HCT116 (cell line): Measurements from ENCODE around the gene GLRB. TPM values are rescaled to one million over a fixed set of nuclear protein-coding genes. Genes with fewer than 3 reads are reported as not detected.

ENCODE experiments used
- ATAC-seq: fragments of 200-7000 bp; cut with Tn5 transposase; 2 replicates; pipeline ENCODE4 v1.9.1; 2020; ENCODE audit warnings: mild to moderate bottlenecking, moderate library complexity
- BruUV-seq: library from RNA; stranded (reverse); fragments of 400-500 nt; replicated peaks from 2 replicates; lab custom pipeline; 2021; lab: Mats Ljungman, UMichigan
- CTCF ChIA-PET: fragments of 300-600 bp; sonication (Branson Sonifier 250); formaldehyde crosslinking; loops from one replicate; lab custom pipeline; 2021; ENCODE audit warnings: antibody characterized with exemption; lab: Charles Lee
- POLR2A ChIA-PET: fragments of 300-600, 350-600 bp; sonication (Branson Sonifier 250); formaldehyde crosslinking; loops from one replicate; lab custom pipeline; 2021; ENCODE audit warnings: antibody characterized with exemption; lab: Charles Lee
- RAD21 ChIA-PET, 2 experiments: fragments of 300-600 bp; sonication (Branson Sonifier 250); formaldehyde crosslinking; loops; one replicate each; lab custom pipeline; 2023; ENCODE audit warnings: low total read pairs in 2 of 2; ENCODE audit not compliant: uncharacterized antibody in 2 of 2, unreplicated experiment in 2 of 2, low non-redundant PET in 1 of 2; lab: Charles Lee
- DNase-seq: peaks from one replicate; pipeline ENCODE4 v3.0.0-alpha.2; 2010; ENCODE audit warnings: low read depth, low spot score
- H2AFZ ChIP-seq: fragments of 200-600 bp; shearing (Covaris generic), sonication (generic); 2 replicates; pipeline ENCODE4 v1.6.1; 2017; ENCODE audit warnings: low read depth, mixed run types, mixed read lengths, antibody characterized with exemption, low read length; ENCODE audit not compliant: poor library complexity, severe bottlenecking
- H3K27ac ChIP-seq: 2 replicates; pipeline ENCODE4 v1.5.1; 2012; ENCODE audit warnings: low read depth, low read length
- H3K27me3 ChIP-seq: fragments of 200-600 bp; sonication (generic); 2 replicates; pipeline ENCODE4 v1.6.1; 2016; ENCODE audit warnings: mixed run types, low read length, mixed read lengths; ENCODE audit not compliant: insufficient read depth
- H3K36me3 ChIP-seq, 2 experiments: fragments of 200-500 bp in 1 of 2; fragments of 200-600 bp in 1 of 2; sonication (Bioruptor generic) in 1 of 2; sonication (generic) in 1 of 2; 2 replicates each; pipeline versions ENCODE4 v1.5.1 to v1.6.1; 2014 to 2016; ENCODE audit warnings: low read length in 2 of 2, inconsistent platforms in 1 of 2, mixed read lengths in 1 of 2, mixed run types in 1 of 2; ENCODE audit not compliant: insufficient read depth in 2 of 2, control insufficient read depth in 1 of 2
- H3K4me1 ChIP-seq, 2 experiments: fragments of 200-600 bp in 1 of 2; sonication (generic) in 1 of 2; 2 replicates each; pipeline versions ENCODE4 v1.5.1 to v1.6.1; 2012 to 2017; ENCODE audit warnings: low read length in 2 of 2, inconsistent platforms in 1 of 2, mild to moderate bottlenecking in 1 of 2, mixed read lengths in 1 of 2, mixed run types in 1 of 2, moderate library complexity in 1 of 2; ENCODE audit not compliant: insufficient read depth in 2 of 2, control insufficient read depth in 1 of 2
- H3K4me2 ChIP-seq: fragments of 200-600 bp; sonication (generic); 2 replicates; pipeline ENCODE4 v1.6.1; 2017; ENCODE audit warnings: mixed run types, low read length, mixed read lengths
- H3K4me3 ChIP-seq, 2 experiments: fragments of 200-600 bp in 1 of 2; sonication (generic) in 1 of 2; replicated peaks in 1 of 2; 2 replicates each; pipeline ENCODE4 v1.5.1; 2011 to 2016; ENCODE audit warnings: low read length in 2 of 2, control low read depth in 1 of 2, low read depth in 1 of 2, mild to moderate bottlenecking in 1 of 2, mixed read lengths in 1 of 2, mixed run types in 1 of 2
- H3K79me2 ChIP-seq: fragments of 200-600 bp; sonication (generic); 2 replicates; pipeline ENCODE4 v1.6.1; 2017; ENCODE audit warnings: mild to moderate bottlenecking, mixed run types, low read length, moderate library complexity, mixed read lengths; ENCODE audit not compliant: insufficient read depth
- H3K9ac ChIP-seq: fragments of 200-600 bp; sonication (generic); 2 replicates; pipeline ENCODE4 v1.6.1; 2016; ENCODE audit warnings: low read length, mixed read lengths
- H3K9me2 ChIP-seq: fragments of 200-600 bp; sonication (generic), shearing (Covaris generic); 2 replicates; pipeline ENCODE4 v1.6.1; 2017; ENCODE audit warnings: mixed run types, mild to moderate bottlenecking, moderate library complexity; ENCODE audit not compliant: insufficient read depth
- H3K9me3 ChIP-seq, 2 experiments: fragments of 200-500 bp in 1 of 2; fragments of 200-600 bp in 1 of 2; sonication (Bioruptor generic) in 1 of 2; sonication (generic) in 1 of 2; 2 replicates each; pipeline ENCODE4 v1.6.1; 2014 to 2017; ENCODE audit warnings: low read length in 2 of 2, mixed read lengths in 2 of 2, inconsistent platforms in 1 of 2, low read depth in 1 of 2, mild to moderate bottlenecking in 1 of 2, mixed run types in 1 of 2, moderate library complexity in 1 of 2; ENCODE audit not compliant: control insufficient read depth in 1 of 2, insufficient read depth in 1 of 2
- H4K20me1 ChIP-seq: fragments of 200-600 bp; sonication (generic), shearing (Covaris generic); 2 replicates; pipeline ENCODE4 v1.6.1; 2017; ENCODE audit warnings: mixed run types, mild to moderate bottlenecking, moderate library complexity; ENCODE audit not compliant: insufficient read depth
- ATF3 ChIP-seq: IDR thresholded peaks from 2 replicates; pipeline ENCODE4 v1.6.1; 2012
- CBX3 ChIP-seq: IDR thresholded peaks from 2 replicates; pipeline ENCODE4 v1.6.1; 2012; ENCODE audit warnings: low read depth
- CTCF ChIP-seq, 3 experiments: fragments of 200-600 bp in 1 of 3; sonication (generic) in 1 of 3; IDR thresholded peaks in 2 of 3; conservative IDR thresholded peaks in 1 of 3; 2 replicates each; pipeline ENCODE4 v1.5.1; 2012 to 2017; ENCODE audit warnings: low read depth in 2 of 3, low read length in 2 of 3, antibody characterized with exemption in 1 of 3, borderline replicate concordance in 1 of 3, control low read depth in 1 of 3, mild to moderate bottlenecking in 1 of 3, mixed read lengths in 1 of 3, mixed run types in 1 of 3, moderate library complexity in 1 of 3; ENCODE audit not compliant: insufficient read depth in 1 of 3
- EGR1 ChIP-seq: IDR thresholded peaks from 2 replicates; pipeline ENCODE4 v1.6.1; 2012; ENCODE audit warnings: low read depth
- ELF1 ChIP-seq: IDR thresholded peaks from 2 replicates; pipeline ENCODE4 v1.6.1; 2012; ENCODE audit warnings: low read depth, borderline replicate concordance
- EZH2phosphoT487 ChIP-seq: fragments of 200-600 bp; IDR thresholded peaks from 2 replicates; pipeline ENCODE4 v1.6.1; 2018; ENCODE audit warnings: antibody characterized with exemption, borderline replicate concordance
- MAX ChIP-seq: IDR thresholded peaks from 2 replicates; pipeline ENCODE4 v1.6.1; 2012
- POLR2AphosphoS5 ChIP-seq: IDR thresholded peaks from 2 replicates; pipeline ENCODE4 v1.6.1; 2011; ENCODE audit warnings: mild to moderate bottlenecking, low read depth, low read length, moderate library complexity
- RAD21 ChIP-seq: IDR thresholded peaks from 2 replicates; pipeline ENCODE4 v1.6.1; 2012; ENCODE audit warnings: low read depth, mild to moderate bottlenecking
- SIN3A ChIP-seq: IDR thresholded peaks from 2 replicates; pipeline ENCODE4 v1.6.1; 2012; ENCODE audit warnings: low read depth
- YY1 ChIP-seq: IDR thresholded peaks from 2 replicates; pipeline ENCODE4 v1.6.1; 2011; ENCODE audit warnings: low read length, low read depth, moderate library complexity, mild to moderate bottlenecking; ENCODE audit not compliant: insufficient replicate concordance; ENCODE audit errors: extremely low read depth
- ZBTB33 ChIP-seq: IDR thresholded peaks from 2 replicates; pipeline ENCODE4 v1.6.1; 2011; ENCODE audit warnings: mild to moderate bottlenecking, low read length, moderate library complexity; ENCODE audit not compliant: insufficient replicate concordance; ENCODE audit errors: extremely low read depth
- intact Hi-C: fragments of 100-400 bp; cut with micrococcal nuclease; formaldehyde crosslinking; loops from 2 replicates; pipeline ENCODE4 v1.10.0; 2022
- total RNA-seq: library from RNA; stranded (reverse); gene quantifications from one replicate; pipeline ENCODE4 v1.2.1, GENCODE V29; 2021; ENCODE audit not compliant: unreplicated experiment

Gene GLRB
- total RNA-seq, 1 experiment from 2014 or later: not detected

- Histone ChIP-seq H3K9me2 (no peaks in the 10 kb centered on the region), H3K4me2 (no peak overlapping the region), H3K9me3 (no peaks in the 10 kb centered on the region), H2AFZ (no peak overlapping the region), H4K20me1 (no peaks in the 10 kb centered on the region), H3K36me3 (no peaks in the 10 kb centered on the region), H3K27me3 (no peaks in the 10 kb centered on the region), H3K4me3 (no peak overlapping the region), H3K27ac (no peak overlapping the region), H3K79me2 (no peaks in the 10 kb centered on the region), H3K4me1 (no peaks in the 10 kb centered on the region), H3K9ac (no peak overlapping the region)
- DNase-seq (peak; percentile 15), ATAC-seq (peak; percentile 85)
- ChIA-PET RAD21 (no interaction called here), CTCF (interaction anchor here (1.5 kb wide), 1 partner anchor 653 kb away, joined by 6 read pairs; no protein-coding TSS in a partner anchor), POLR2A (no interaction called here)
- BruUV-seq: no TSS peak
- intact Hi-C loops: loop anchor here (2.0 kb wide), 2 partner anchors 146 to 654 kb away; no protein-coding TSS in a partner anchor
- TF ChIP-seq CBX3 (no peak), SIN3A (no peak), EZH2phosphoT487 (no peak), ATF3 (no peak), EGR1 (no peak), POLR2AphosphoS5 (no peak), ELF1 (peak; percentile 18; the same call in 1 of the 2 replicates), RAD21 (peak; percentile 77), ZBTB33 (no peak), YY1 (no peak), MAX (no peak), CTCF (IDR thresholded peaks at IDR 0.05 in 2 of 3, conservative IDR thresholded peaks at IDR 0.05 in 1 of 3; ENCODE audit: borderline replicate concordance in 1 of 3, insufficient read depth in 1 of 3, low read depth in 2 of 3, low read length in 2 of 3) (peak; percentile 31 to 51 (median 44); a peak in 5 of 6 replicates)
These were observed 52.4 kb downstream of the GLRB start for GRCh38 chr4:157128395-157128794.
